NCI-H1092 (cell line): ENCODE results near the gene THEM4.
A peak's percentile ranks its signal among the peaks of the same experiment; 100 is the strongest.
"Not testable (repeated sequence)": the region's sequence is repeated elsewhere in the genome, so short reads cannot be mapped to it uniquely, and the experiment has no call there.

Source experiments
- DNase-seq: peaks from one replicate; lab custom pipeline; 2025; lab: John Stamatoyannopoulos, UW

Gene THEM4

DNA sequence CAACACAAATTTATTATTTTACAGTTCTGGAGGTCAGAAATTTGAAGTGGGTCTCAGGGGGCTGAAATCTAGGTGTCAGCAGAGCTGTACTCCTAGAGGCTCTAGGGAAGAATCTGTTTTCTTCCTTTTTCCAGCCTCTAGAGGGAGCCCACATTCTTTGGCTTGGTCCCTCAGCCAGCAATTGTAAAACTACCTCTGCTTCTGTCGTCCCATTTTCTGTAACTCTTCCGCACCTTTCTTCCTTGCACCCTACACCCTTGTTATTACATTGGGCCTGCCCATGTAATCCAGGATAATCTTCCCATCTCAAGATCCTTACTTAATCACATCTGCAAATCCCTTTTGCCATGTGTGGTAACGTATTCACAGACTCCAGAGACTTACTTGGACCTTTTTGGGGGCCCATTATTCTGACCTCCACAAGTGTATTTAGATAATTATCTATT, 24.8 kb upstream of the THEM4 start:
- DNase-seq, result peak; percentile 49

DNA sequence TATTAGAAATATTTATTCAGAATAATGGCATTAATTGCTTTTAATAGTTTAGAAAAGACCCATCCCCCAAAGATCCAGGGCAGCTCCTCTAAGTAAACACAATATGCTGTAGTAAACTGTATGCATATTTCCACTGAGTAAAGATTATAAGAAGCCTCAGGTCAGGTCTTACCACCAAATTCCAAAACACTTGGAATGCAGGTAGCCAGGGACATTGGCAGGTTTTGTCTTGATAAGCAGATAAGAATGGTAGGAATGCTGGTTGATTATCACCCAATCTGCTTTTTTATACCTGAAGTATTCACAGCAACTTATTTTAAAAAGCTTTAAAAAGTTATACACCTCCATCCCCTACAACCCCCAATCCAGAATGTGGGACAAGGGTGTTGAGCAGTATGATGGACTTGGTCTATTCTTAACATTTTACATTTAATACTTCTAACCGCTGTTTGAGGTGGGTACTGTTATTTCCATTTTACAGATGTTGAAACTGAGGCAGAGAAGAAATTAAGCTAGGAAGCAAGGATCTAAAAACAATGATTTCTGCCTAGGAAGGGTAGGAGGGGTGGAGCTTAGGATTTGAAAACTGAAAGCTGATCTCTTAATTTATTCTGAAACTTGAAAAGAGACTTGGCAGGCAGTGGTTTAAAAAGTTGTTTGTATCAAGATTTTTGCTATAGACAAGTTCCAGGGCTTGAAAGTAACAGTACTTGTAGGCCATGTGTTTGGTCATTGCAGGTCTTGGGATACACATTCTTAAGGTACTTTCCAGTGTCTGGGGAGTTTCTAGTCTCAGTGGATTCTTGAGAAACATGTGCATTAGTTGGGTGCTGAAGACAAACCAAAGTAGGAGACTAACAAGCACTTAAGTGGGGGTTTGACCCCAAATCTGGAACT, 15.6 kb upstream of the THEM4 start:
- DNase-seq, result no peak

DNA sequence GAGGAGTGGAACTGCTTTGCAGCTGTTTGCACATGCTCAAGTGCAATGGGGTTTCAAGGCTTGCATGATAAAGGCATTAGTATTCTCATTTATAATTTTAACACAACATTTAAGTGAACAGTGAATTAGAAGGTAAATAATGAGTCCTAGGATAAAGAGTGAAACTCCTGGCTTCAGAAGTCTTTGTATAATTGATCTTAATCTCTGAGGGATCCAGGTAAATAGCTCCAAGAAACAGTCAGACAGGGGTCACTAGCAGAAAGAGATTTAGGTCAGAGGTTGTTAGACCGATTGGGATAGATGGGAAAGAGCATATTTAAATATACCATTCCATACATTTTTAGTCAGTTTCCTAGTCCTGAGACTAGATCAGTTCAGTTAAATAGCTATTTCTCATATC, 14.1 kb upstream of the THEM4 start:
- DNase-seq, result no peak

DNA sequence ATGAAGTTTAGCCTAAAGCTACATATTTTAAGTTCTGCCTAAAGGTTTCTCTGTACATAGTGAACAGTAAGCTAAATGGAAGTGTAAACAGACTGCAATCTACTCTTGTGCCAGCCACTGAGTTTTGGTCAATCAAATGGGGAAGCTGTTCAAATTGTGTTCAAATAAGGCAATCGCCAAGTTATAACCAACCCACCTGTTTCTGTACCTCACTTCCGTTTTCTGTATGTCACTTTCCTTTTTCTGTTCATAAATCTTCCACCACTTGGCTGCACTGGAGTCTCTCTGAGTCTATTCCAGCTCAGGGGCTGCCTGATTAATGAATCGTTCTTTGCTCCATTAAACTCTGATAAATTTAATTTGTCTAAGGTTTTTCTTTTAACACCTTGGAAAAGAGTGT, 10.8 kb upstream of the THEM4 start:
- DNase-seq, result no peak

DNA sequence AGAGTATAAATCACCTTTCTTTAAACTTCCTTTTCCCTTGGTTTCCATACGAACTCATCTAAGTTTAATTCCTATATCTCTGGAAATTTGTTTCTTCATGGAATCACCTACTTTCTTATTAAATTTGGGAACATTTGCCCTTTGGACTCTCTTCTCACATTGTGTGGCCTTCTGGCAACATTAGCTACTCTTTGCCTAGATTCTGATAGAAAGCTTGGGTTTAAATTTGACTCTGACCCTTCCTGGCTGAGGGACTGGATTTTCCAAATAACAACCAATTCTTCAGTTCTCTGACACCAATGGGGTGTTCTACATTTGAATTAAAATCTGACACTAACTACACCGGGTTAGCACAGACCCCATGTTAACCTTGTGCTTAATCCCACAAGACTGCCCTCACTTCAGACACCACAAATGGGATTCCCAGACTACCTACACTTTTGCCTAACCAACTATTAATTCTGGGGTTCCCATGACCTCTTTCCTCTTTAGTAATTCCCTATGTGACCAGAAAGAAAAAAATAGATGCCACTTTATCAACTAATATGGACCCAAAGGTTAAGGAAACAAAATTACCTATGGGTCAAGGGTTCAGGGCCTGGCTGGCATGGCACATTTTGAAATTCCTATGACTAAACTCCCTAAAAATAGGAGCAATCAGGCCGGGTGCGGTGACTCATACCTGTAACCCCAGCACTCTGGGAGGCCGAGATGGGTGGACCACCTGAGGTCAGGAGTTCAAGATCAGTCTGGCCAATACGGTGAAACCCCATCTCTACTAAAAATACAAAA, 9.7 kb upstream of the THEM4 start:
- no peak for DNase-seq

DNA sequence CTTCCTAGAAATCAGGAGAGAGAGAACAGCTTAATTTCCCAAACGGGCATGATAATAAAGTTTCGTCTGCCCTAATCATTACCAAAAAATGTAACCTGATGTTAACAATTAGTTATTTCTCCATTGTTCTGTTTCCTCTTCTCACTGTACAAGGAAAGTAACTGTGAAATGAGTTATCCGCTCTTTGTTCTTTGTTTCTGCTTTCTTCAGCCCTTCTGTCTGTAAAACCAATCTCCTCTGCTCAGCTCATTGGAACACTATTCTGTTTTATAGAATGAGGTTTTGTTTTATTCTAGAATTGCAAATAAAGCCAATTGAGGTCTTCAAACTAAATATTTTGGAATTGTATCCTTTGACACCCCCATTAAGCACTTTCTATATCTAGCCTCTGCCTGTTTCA, 8.8 kb upstream of the THEM4 start:
- no peak for DNase-seq

DNA sequence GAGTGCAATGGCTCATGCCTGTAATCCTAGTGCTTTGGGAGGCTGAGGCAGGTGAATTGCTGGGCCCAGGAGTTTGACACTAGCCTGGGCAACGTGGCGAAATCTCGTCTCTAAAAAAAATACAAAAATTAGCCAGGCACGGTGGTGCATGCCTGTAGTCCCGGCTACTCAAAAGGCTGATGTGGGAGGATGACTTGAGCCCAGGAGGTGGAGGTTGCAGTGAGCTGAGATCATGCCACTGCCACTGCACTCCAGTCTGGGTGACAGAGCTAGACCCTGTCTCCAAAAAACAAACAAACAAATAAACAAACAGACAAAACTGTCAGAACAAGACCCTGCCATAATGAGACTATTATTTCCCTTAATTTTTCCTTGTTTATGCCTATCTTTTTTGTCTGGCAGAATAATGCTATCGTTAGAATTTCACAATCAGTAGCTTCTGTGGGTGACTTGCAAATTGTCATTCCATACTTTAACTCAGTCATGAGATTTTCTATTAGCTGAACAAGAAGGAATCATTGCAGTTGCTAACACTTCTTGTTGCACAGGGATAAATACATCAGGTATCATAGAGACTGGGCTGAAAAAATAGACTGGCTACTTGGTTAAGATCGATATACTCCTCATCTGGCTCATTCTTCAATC, 7.5 kb upstream of the THEM4 start:
- no peak for DNase-seq

DNA sequence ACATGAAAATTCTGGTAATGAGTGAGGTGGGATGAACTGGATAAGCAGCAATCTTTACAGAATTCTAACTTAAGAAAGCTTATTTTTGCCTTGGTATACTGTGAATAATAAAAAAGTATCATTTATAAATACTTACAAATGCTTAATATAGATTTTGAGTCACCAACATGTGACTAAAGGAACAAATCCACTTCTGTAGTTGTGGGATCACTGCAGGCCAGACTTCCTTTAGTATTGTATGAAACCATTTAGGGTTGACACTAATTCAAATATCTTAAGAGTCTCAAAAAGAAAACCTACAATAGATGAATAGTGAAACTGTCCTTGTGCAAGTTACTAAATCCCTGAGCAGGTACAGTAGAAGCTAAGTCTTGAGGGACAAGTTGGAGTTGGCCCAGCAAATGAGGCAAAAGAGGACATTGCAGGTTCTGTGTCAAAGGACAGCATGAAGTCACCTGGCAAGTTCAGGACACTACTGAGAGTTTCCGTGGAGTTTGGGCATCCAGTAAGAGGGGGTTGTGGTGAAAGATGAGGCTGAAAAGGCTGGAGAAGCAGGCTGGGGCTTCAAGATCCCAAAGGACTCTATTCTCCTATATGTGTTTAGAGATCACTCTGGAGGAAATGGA, 5.9 kb upstream of the THEM4 start:
- no peak for DNase-seq

DNA sequence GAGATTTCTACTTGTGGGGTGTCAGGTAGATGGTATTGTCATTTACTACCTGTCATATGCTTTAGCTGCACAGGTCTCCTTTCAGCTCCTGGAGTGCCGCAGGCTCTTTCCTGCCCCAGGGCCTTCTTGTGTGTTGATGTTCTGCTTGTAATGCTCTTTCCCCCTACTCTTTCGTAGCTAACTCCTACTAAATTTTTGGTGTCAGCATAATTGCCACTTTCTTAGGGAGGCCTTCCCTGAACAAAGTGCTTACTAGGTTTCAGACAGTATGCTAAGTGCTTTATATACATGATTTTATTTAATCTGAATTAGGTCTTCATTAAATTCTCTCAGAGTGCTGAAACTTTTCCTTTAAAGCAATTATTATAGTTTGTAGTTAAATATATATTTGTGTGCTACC, 4.8 kb upstream of the THEM4 start:
- DNase-seq, result no peak

DNA sequence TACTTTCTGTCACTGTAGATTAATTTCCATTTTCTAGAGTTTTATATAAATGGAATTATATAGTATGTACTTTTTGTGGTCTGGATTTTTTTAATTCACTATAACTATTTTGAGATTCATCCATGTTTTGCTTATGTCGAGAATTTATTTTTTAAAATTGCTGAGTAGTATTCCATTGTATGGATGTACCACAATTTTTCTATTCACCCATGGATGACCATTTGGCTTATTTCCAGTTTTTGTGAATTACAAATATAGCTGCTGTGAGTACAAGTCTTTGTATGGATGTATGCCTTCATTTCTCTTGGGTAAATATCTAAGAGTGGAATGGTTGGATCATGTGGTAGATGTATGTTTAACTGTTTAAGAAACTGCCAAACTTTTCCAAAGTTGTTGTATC, 3.7 kb upstream of the THEM4 start:
- no peak for DNase-seq

DNA sequence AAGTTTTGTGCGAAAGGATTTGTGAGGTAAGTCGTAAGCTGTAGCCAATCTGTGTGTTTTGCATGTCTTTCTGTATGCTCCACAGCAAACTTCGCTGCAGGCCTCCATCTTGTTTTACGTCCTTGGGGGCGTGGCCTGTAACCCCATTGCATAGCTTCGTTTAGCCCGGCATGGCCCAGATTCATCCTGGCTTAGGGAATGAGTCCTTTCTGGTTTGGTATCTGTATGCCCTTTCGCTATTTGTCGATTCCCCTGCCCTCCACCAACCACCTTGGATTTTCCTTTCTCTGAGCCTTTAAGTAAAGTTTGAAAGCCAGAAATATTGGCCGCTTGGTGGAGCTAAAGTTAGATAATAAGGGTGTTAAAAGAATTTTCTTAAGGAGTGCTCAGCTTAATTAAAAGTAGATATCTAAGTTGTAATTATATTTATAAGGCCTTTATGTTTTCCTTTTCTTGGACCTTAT, 1.1 kb downstream of the THEM4 start:
- DNase-seq, result no peak

DNA sequence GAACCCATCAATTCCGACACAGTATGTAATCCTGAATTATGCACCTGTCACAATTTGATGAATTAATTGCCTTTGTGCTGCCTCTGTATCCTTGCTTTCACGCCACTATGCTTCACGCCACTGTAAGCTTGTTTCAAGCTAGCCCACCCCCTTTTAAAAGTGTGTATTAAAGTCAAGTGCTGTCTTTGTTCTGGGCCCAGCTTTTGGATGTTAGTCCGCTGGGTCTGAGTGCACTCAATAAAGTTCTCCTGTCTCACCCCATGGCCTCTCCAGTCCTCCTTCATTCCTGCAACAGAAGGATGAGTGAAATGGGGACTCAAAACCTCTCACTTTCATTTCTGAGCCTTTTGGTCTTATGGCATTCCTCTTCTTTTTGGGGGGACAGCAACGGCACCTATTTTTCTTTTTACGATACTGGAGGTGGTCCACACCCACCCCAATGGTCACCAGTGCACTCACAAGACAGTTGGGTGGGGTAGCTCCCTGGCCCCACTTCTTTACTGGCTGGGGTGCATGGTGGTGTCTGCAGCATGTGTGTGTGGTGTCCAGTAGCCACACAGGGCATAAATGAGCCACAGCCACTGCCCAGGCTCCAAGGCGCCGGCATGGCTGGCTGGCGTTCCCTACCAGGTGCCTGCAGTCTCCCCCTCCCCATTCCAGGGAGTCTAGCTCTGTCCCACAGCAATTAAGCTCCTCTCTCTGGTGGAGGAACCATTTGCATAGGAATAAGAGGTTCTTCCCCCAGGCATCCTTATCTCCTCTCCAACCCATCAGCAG, 1.8 kb downstream of the THEM4 start:
- DNase-seq, result no peak

DNA sequence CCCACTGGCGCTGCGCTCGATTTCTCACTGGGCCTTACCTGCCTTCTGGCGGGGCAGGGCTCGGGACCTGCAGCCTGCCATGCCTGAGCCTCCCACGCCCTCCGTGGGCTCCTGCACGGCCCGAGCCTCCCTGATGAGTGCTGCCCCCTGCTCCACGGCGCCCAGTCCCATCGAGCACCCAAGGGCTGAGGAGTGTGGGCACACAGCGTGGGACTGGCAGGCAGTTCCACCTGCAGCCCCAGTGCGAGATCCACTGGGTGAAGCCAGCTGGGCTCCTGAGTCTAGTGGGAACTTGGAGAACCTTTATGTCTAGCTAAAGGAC, 3.0 kb downstream of the THEM4 start:
- not testable (repeated sequence) for DNase-seq

DNA sequence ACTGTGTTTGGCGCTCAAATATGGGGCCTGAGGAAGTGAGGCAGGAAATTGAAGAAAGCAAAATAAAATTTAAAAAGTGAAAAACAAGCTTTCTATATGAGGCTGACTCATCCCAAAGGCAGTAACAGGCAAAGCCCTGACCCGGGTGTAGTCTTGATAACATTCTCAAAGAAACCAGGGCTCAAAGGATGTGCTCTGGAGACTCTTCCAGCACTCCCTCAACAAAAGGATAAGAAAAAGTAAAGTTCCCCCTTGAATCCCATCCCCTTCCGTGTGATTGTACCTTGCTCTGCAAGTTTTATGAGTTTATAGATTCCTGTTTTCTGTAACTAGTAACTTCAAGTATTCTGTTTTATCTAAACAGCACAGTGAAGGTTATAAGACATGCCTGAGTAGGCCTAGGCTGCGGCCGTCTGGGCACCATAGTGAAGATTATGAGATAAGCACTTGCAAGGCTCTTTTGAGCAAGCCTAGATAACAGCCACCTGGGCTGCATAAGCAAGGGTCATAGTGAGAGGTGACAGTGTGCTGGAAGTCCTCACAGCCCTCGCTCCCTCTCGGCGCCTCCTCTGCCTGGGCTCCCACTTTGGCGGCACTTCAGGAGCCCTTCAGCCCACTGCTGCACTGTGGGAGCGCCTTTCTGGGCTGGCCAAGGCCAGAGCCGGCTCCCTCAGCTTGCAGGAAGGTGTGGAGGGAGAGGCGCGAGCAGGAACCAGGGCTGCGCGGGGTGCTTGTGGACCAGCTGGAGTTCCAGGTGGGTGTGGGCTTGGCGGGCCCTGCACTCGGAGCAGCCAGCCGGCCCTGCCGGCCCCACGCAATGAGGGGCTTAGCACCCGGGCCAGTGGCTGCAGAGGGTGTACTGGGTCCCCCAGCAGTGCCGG, 3.6 kb downstream of the THEM4 start:
- DNase-seq, result not testable (repeated sequence)

DNA sequence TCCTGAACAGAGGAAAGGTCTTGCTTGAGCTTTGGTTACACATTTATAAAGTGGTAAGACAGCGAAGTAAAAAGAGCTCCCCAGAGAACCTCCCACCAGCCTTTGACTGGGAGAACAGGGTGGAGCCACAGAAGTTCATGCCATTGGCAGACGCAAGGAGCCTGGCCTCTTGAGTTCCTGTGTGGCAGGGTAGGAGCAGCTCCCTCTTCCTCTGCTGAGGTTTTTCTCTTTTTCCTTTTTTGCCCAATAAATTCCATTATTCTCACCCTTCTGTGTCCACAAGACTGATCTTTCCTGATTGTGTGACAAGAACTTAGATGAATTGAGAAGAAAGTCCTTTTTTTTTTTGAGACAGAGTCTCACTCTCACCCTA, 4.3 kb downstream of the THEM4 start:
- DNase-seq, result no peak

DNA sequence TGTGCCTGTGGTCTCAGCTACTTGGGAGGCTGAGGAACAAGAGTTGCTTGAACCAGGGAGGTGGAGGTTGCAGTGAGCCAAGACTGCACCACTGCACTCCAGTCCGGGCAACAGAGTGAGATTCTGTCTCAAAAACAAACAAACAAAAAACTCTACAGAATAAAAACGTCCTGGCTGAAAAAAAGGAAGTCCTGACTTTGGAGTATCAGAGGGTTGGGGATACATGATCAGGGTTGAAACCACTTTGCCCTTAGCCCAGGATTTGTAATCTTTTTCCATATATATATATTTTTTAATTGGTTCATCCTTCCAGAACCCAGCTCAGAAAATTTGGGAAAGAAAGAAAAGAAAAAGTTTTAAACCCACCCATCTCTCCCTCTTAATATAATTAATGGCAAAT, 6.5 kb downstream of the THEM4 start:
- no peak for DNase-seq

DNA sequence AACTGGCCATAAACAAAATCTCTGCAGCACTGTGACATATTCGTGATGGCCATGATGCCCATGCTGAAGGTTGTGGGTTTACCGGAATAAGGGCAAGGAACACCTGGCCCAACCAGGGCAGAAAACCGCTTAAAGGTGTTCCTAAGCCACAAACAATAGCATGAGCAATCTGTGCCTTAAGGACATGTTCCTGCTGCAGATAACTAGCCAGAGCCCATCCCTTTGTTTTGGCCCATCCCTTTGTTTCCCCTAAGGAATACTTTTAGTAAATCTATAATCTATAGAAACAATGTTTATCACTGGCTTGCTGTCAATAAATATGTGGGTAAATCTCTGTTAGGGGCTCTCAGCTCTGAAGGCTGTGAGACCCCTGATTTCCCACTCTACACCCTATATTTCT, 8.5 kb downstream of the THEM4 start:
- not testable (repeated sequence) for DNase-seq

DNA sequence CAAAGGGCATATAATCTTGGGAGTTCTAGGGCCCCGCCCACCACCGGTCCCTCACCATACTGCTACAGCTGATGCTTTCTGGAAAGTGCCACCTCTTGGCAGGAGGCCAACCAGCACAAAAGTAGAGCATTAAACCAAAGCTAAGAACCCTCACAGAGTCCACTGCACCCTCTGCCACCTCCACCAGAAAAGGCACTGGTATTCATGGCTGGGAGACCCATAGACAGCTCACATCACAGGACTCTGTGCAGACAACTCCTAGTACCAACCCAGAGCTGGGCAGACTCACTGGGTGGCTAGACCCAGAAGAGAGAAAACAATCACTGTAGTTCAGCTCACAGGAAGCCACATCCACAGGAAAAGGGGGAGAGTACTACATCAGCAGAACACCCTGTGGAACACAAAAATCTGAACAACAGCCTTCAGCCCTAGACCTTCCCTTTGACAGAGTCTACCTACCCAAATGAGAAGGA, 10.8 kb downstream of the THEM4 start:
- no peak for DNase-seq

DNA sequence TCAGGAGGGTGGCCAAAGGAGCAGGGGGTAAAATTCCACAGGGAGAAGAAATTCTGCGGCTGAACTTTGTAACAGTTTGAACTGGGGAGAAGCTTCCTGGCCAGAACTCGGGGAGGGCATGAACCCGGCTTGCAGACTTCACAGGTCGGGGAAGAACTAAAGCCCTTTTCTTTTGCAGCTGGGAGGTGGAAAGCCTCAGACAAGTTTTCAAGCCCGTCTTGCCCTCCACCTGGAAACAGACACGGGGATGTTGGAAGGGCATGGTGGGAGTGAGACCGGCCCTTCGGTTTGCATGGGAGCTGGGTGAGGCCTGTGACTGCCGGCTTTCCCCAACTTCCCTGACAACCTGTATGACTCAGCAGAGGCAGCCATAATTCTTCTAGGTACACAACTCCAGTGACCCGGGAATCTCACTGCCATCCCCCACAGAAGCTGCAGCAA, 11.3 kb downstream of the THEM4 start:
- no peak for DNase-seq

DNA sequence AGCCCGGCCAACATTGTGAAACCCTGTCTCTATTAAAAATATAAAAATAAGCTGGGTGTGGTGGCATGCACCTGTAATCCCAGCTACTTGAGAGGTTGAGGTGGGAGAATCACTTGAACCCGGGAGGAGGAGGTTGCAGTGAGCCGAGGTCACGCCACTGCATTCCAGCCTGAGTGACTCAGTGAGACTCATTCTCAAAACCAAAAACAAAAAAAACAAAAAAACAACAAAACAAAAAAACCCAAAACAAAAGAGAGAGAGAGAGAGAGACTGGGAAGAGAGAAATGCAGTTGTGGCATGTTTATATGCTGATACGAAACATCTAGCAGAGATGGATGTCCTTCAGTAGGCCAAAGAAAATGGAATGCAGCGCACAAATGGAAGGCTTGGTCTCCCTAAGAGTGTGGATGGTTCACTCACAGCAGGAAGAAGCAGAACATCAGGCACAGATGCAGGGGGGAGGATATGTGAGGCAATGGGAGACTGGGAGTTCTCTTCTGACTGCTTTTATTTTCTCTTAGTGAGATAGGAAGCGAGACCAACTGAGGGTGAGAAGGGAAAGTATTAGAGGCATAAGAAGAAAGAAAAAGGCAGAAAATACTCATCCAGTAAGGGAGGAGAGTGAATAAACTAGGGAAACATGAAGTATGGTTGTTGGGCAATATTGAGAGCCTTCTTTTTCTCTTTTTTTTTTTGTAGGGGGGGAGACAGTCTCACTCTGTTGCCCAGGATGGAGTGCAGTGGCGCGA, 16.0 kb downstream of the THEM4 start:
- DNase-seq, result no peak
